ENCODE measurements around the gene TREM2. TPM values are rescaled to one million over a fixed set of nuclear protein-coding genes. Genes with fewer than 3 reads are reported as not detected.
"Not testable (repeated sequence)": the region's sequence is repeated elsewhere in the genome, so short reads cannot be mapped to it uniquely, and the experiment has no call there.

Gene TREM2
- polyA plus RNA-seq, 1 donor from 2014 or later = not detected

- no peaks in the 10 kb centered on the region for H3K79me2 ChIP-seq (replicated peaks; ENCODE audit: insufficient read depth, low read length)
- no peaks in the 10 kb centered on the region for H3K27me3 ChIP-seq (ENCODE audit: insufficient read depth, low read depth, low read length)
- TF ChIP-seq POLR2AphosphoS5 (IDR thresholded peaks at IDR 0.05) = no peak
- TF ChIP-seq CTCF (IDR thresholded peaks at IDR 0.05; ENCODE audit: poor library complexity, severe bottlenecking) = no peak
- no peak for TF ChIP-seq MXI1 (conservative IDR thresholded peaks at IDR 0.05; ENCODE audit: poor library complexity, severe bottlenecking)
- TF ChIP-seq EZH2 (IDR thresholded peaks at IDR 0.05; ENCODE audit: borderline replicate concordance, insufficient read depth, low read length, poor library complexity, severe bottlenecking) = no peak
- TF ChIP-seq RAD21 (conservative IDR thresholded peaks at IDR 0.05) = no peak
- H3K27ac ChIP-seq (ENCODE audit: low read length) = no peak overlapping the region
- peaks cover 2% of the 10 kb centered on the region for H3K9me3 ChIP-seq (ENCODE audit: low read length)
- no peaks in the 10 kb centered on the region for H3F3A ChIP-seq (ENCODE audit: insufficient read depth, low read length, poor library complexity, severe bottlenecking)
- H3K9me2 ChIP-seq (ENCODE audit: insufficient read depth, low read length) = no peaks in the 10 kb centered on the region
- no peaks in the 10 kb centered on the region for H4K20me1 ChIP-seq (ENCODE audit: insufficient read depth)
- H3K36me3 ChIP-seq (ENCODE audit: insufficient read depth, low read length) = no peaks in the 10 kb centered on the region
- no peak overlapping the region for H3K4me3 ChIP-seq (ENCODE audit: low read length)
- no peak overlapping the region for H2AFZ ChIP-seq (ENCODE audit: low read depth, low read length)
- no peak overlapping the region for H3K9ac ChIP-seq (ENCODE audit: low read length)
- no peak overlapping the region for H3K4me2 ChIP-seq (ENCODE audit: low read length)
Observed at GRCh38 chr6:41190791-41191190, 27.9 kb upstream of the TREM2 start.

GRCh38 chr6:41189967-41190366 is 27.1 kb upstream of the TREM2 start:
- Histone ChIP-seq H3K27ac (ENCODE audit: low read length) (no peak overlapping the region), H3K36me3 (ENCODE audit: insufficient read depth, low read length) (no peaks in the 10 kb centered on the region), H3K9ac (ENCODE audit: low read length) (no peak overlapping the region), H3F3A (ENCODE audit: insufficient read depth, low read length, poor library complexity, severe bottlenecking) (no peaks in the 10 kb centered on the region), H3K27me3 (ENCODE audit: insufficient read depth, low read depth, low read length) (no peaks in the 10 kb centered on the region), H3K9me3 (ENCODE audit: low read length) (peaks cover 2% of the 10 kb centered on the region), H3K4me2 (ENCODE audit: low read length) (no peak overlapping the region), H4K20me1 (ENCODE audit: insufficient read depth) (no peaks in the 10 kb centered on the region), H2AFZ (ENCODE audit: low read depth, low read length) (no peak overlapping the region), H3K79me2 (replicated peaks; ENCODE audit: insufficient read depth, low read length) (no peaks in the 10 kb centered on the region), H3K4me3 (ENCODE audit: low read length) (no peak overlapping the region), H3K9me2 (ENCODE audit: insufficient read depth, low read length) (no peaks in the 10 kb centered on the region)
- TF ChIP-seq EZH2 (IDR thresholded peaks at IDR 0.05; ENCODE audit: borderline replicate concordance, insufficient read depth, low read length, poor library complexity, severe bottlenecking) (no peak), CTCF (IDR thresholded peaks at IDR 0.05; ENCODE audit: poor library complexity, severe bottlenecking) (no peak), SMC3 (conservative IDR thresholded peaks at IDR 0.05; ENCODE audit: poor library complexity) (no peak), MXI1 (conservative IDR thresholded peaks at IDR 0.05; ENCODE audit: poor library complexity, severe bottlenecking) (no peak), REST (IDR thresholded peaks at IDR 0.05; ENCODE audit: borderline replicate concordance) (no peak), RAD21 (conservative IDR thresholded peaks at IDR 0.05) (no peak), POLR2AphosphoS5 (IDR thresholded peaks at IDR 0.05) (no peak), EP300 (conservative IDR thresholded peaks at IDR 0.05; ENCODE audit: poor library complexity, severe bottlenecking) (no peak), TAF1 (IDR thresholded peaks at IDR 0.05; ENCODE audit: low read depth) (no peak)

- not testable (repeated sequence) for H3K4me3 ChIP-seq (ENCODE audit: low read length); H3K27ac ChIP-seq (ENCODE audit: low read length)
Observed at GRCh38 chr6:41189046-41189445, 26.1 kb upstream of the TREM2 start.

More at GRCh38 chr6:41189046-41189445, 26.1 kb upstream of the TREM2 start:
- not testable (repeated sequence) for H3K79me2 ChIP-seq (replicated peaks; ENCODE audit: insufficient read depth, low read length); H3K9me2 ChIP-seq (ENCODE audit: insufficient read depth, low read length); H3F3A ChIP-seq (ENCODE audit: insufficient read depth, low read length, poor library complexity, severe bottlenecking); H3K4me2 ChIP-seq (ENCODE audit: low read length); H3K9ac ChIP-seq (ENCODE audit: low read length); H2AFZ ChIP-seq (ENCODE audit: low read depth, low read length); H4K20me1 ChIP-seq (ENCODE audit: insufficient read depth); H3K27me3 ChIP-seq (ENCODE audit: insufficient read depth, low read depth, low read length); H3K9me3 ChIP-seq (ENCODE audit: low read length); H3K36me3 ChIP-seq (ENCODE audit: insufficient read depth, low read length)
